KMS-11 (cell line): ENCODE results near the gene GOLGA6L10.
"Not testable (repeated sequence)": the region's sequence is repeated elsewhere in the genome, so short reads cannot be mapped to it uniquely, and the experiment has no call there.

ENCODE experiments used
- H2AFZ ChIP-seq: fragments of 200-600 bp; sonication (generic); 2 replicates; pipeline ENCODE4 v1.6.1; 2016; ENCODE audit warnings: antibody characterized with exemption, mixed run types, low read depth
- H3K27ac ChIP-seq: fragments of 200-600 bp; sonication (generic); 2 replicates; pipeline ENCODE4 v1.6.1; 2016; ENCODE audit warnings: mild to moderate bottlenecking, mixed run types
- H3K27me3 ChIP-seq: fragments of 200-600 bp; sonication (generic); 2 replicates; pipeline ENCODE4 v1.6.1; 2017; ENCODE audit warnings: mild to moderate bottlenecking, low read depth, mixed run types, moderate library complexity; ENCODE audit not compliant: insufficient read depth
- H3K36me3 ChIP-seq: fragments of 200-600 bp; sonication (generic); 2 replicates; pipeline ENCODE4 v1.6.1; 2017; ENCODE audit warnings: mild to moderate bottlenecking, mixed run types; ENCODE audit not compliant: insufficient read depth
- H3K4me1 ChIP-seq: fragments of 200-600 bp; sonication (generic); 2 replicates; pipeline ENCODE4 v1.6.1; 2016; ENCODE audit warnings: mild to moderate bottlenecking, low read depth, mixed run types; ENCODE audit not compliant: poor library complexity, severe bottlenecking
- H3K4me2 ChIP-seq: fragments of 200-600 bp; sonication (generic); 2 replicates; pipeline ENCODE4 v1.7.0; 2016; ENCODE audit warnings: mild to moderate bottlenecking, mixed run types
- H3K4me3 ChIP-seq: fragments of 200-600 bp; sonication (generic); IDR thresholded peaks from 2 replicates; pipeline ENCODE4 v1.6.1; 2017; ENCODE audit warnings: low read depth, low read length, mixed read lengths; ENCODE audit not compliant: insufficient read depth
- H3K79me2 ChIP-seq: fragments of 200-600 bp; sonication (generic); 2 replicates; pipeline ENCODE4 v1.6.1; 2016; ENCODE audit warnings: low read depth, mixed run types; ENCODE audit not compliant: insufficient read depth
- H3K9ac ChIP-seq: fragments of 200-600 bp; sonication (generic); 2 replicates; pipeline ENCODE4 v1.6.1; 2016; ENCODE audit warnings: mild to moderate bottlenecking, mixed run types
- H4K20me1 ChIP-seq: fragments of 200-600 bp; sonication (generic); 2 replicates; pipeline ENCODE4 v1.6.1; 2016; ENCODE audit warnings: mild to moderate bottlenecking, mixed run types; ENCODE audit not compliant: insufficient read depth
- TF ChIP-seq, protein P1 (sequence below): fragments of 200-600 bp; sonication (generic); conservative IDR thresholded peaks from 2 replicates; pipeline ENCODE4 v1.6.1; 2017; ENCODE audit warnings: low read depth, mild to moderate bottlenecking, antibody characterized with exemption, low read length, moderate library complexity, mixed read lengths

Gene GOLGA6L10, protein sequence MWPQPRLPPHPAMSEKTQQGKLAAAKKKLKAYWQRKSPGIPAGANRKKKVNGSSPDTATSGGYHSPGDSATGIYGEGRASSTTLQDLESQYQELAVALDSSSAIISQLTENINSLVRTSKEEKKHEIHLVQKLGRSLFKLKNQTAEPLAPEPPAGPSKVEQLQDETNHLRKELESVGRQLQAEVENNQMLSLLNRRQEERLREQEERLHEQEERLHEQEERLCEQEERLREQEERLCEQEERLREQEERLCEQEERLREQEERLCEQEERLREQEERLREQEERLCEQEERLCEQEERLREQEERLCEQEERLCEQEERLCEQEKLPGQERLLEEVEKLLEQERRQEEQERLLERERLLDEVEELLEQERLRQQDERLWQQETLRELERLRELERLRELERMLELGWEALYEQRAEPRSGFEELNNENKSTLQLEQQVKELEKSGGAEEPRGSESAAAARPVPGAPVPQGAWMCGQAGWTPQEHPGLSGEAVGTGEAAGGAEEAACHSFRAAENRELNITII

GRCh38 chr15:82349375-82349774, at the start of gene GOLGA6L10:
Gene GOLGA6L10, minus strand, starts transcription at chr15:82349475. Its CDS starts 100 bp downstream, at chr15:82349375.
- H3K4me1 ChIP-seq, H3K36me3 ChIP-seq, H3K27me3 ChIP-seq, H3K4me2 ChIP-seq, H3K27ac ChIP-seq, H3K79me2 ChIP-seq, H2AFZ ChIP-seq, H3K4me3 ChIP-seq, H4K20me1 ChIP-seq, H3K9ac ChIP-seq: not testable (repeated sequence)

DNA sequence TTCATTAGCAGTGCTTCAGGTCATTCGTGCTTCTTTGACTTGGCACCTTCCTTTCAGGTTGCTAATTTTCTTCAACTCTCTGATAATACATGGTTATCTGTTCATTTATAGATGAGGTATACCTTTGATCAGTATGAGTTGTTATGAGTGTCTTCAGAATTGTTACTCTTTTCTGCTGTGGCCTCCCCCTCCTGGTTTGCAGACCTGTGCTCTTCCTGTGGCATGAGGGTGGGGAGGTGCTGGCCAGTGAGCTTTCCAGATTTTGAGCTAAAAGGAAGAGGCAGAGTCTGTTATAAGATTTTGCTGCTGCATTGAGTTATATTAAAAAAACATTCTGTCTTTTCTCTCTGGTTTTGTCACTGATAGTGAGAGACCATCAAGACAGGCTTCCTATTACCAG, 49.5 kb upstream of the GOLGA6L10 start:
- TF ChIP-seq, protein P1, sequence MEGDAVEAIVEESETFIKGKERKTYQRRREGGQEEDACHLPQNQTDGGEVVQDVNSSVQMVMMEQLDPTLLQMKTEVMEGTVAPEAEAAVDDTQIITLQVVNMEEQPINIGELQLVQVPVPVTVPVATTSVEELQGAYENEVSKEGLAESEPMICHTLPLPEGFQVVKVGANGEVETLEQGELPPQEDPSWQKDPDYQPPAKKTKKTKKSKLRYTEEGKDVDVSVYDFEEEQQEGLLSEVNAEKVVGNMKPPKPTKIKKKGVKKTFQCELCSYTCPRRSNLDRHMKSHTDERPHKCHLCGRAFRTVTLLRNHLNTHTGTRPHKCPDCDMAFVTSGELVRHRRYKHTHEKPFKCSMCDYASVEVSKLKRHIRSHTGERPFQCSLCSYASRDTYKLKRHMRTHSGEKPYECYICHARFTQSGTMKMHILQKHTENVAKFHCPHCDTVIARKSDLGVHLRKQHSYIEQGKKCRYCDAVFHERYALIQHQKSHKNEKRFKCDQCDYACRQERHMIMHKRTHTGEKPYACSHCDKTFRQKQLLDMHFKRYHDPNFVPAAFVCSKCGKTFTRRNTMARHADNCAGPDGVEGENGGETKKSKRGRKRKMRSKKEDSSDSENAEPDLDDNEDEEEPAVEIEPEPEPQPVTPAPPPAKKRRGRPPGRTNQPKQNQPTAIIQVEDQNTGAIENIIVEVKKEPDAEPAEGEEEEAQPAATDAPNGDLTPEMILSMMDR = no peak
- H2AFZ ChIP-seq = no peak overlapping the region
- H3K79me2 ChIP-seq = no peaks in the 10 kb centered on the region
- H3K4me3 ChIP-seq = no peak overlapping the region
- H3K4me1 ChIP-seq = no peaks in the 10 kb centered on the region
- no peak overlapping the region for H3K9ac ChIP-seq
- 0 out of 2 replicates have a peak, but pooled peaks cover 4% of the 10 kb centered on the region for H3K36me3 ChIP-seq
- no peaks in the 10 kb centered on the region for H3K27me3 ChIP-seq
- H3K27ac ChIP-seq = no peak overlapping the region
- H4K20me1 ChIP-seq = no peaks in the 10 kb centered on the region
- H3K4me2 ChIP-seq = no peak overlapping the region

GRCh38 chr15:82397817-82398216, 48.5 kb upstream of the GOLGA6L10 start:
- Histone ChIP-seq H4K20me1 (no peaks in the 10 kb centered on the region), H3K4me3 (no peak overlapping the region), H3K4me2 (no peak overlapping the region), H3K4me1 (no peaks in the 10 kb centered on the region), H3K9ac (no peak overlapping the region), H3K36me3 (0 out of 2 replicates have a peak, but pooled peaks cover 4% of the 10 kb centered on the region), H3K27me3 (no peaks in the 10 kb centered on the region), H3K79me2 (no peaks in the 10 kb centered on the region), H2AFZ (no peak overlapping the region), H3K27ac (no peak overlapping the region)
- TF ChIP-seq, protein P1 = no peak

DNA sequence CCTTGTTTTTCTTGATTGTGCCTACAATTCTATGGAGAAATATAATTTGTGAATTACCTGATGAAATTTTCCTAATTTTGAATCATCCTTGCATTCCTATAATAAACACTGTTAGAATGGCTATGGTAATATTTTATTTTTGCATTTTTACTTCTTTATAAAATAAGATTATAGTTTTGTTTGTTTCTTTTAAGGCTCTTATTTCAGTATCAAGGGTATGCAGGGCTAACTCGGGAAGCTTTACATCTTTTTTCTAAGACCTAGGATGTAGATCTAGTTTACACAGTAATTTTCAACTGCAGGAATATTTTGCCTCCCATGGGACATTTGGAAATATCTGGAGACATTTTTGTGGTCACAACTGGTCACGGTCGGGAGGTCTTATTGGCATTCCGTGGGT, 46.5 kb upstream of the GOLGA6L10 start:
- not testable (repeated sequence) for H4K20me1 ChIP-seq, H3K36me3 ChIP-seq, H3K79me2 ChIP-seq

DNA sequence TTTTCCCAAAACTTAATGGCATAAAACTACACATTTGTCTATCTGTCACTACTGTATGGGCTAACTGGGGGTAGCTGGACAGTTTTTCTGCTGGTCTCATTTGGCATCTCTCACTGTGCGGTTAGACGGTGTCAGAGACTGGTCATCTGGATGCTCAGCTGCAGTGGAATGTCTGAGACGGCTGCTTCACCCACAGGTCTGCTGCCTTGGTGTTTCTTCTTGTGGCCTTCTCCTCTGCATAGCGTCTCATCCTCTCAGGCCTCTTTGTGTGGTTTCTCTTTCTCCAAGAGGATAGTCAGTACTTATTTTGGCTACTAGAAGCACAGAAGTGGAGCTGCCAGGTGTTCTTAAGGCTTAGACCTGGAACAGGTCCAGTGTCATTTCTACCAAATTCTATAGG, 44.4 kb upstream of the GOLGA6L10 start:
- no peak overlapping the region for H3K4me2 ChIP-seq
- no peak overlapping the region for H2AFZ ChIP-seq
- no peaks in the 10 kb centered on the region for H3K79me2 ChIP-seq
- no peaks in the 10 kb centered on the region for H3K27me3 ChIP-seq
- no peak overlapping the region for H3K9ac ChIP-seq
- TF ChIP-seq, protein P1 = no peak
- H4K20me1 ChIP-seq = no peaks in the 10 kb centered on the region
- H3K4me1 ChIP-seq = no peaks in the 10 kb centered on the region
- H3K36me3 ChIP-seq = no peaks in the 10 kb centered on the region
- no peak overlapping the region for H3K27ac ChIP-seq
- no peak overlapping the region for H3K4me3 ChIP-seq

More for the DNA sequence above, 46.5 kb upstream of the GOLGA6L10 start:
- not testable (repeated sequence) for H3K4me1 ChIP-seq, H2AFZ ChIP-seq, H3K4me2 ChIP-seq, H3K27ac ChIP-seq, H3K27me3 ChIP-seq, H3K4me3 ChIP-seq, H3K9ac ChIP-seq

DNA sequence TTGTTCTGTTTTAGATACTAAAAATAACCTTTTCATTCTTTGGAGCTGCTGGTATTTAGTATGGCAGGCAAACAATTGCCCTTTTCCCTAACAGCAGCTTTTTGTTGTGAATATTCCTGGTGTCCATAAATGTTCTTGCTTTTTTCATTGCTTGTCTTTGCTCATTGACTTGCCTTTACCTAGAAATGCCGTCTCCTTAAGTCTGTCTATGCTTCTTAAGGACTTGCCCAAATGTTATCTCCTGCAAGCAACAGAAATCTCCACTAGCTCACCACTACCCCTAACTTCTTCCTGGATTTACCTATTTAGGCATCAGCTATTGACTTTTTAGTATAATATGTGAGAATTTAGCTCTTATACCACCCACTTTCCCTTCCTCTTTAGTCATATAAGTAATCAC, 42.8 kb upstream of the GOLGA6L10 start:
- not testable (repeated sequence) for H3K4me2 ChIP-seq, H4K20me1 ChIP-seq, H3K27me3 ChIP-seq, H3K36me3 ChIP-seq, H3K27ac ChIP-seq, H3K4me3 ChIP-seq, H3K9ac ChIP-seq, H2AFZ ChIP-seq, H3K79me2 ChIP-seq, H3K4me1 ChIP-seq

GRCh38 chr15:82390152-82390551, 40.9 kb upstream of the GOLGA6L10 start:
- not testable (repeated sequence) for H3K79me2 ChIP-seq, H3K4me3 ChIP-seq, H3K9ac ChIP-seq, H3K27ac ChIP-seq, H3K36me3 ChIP-seq, H4K20me1 ChIP-seq, H3K4me2 ChIP-seq, H3K27me3 ChIP-seq, H2AFZ ChIP-seq, H3K4me1 ChIP-seq

DNA sequence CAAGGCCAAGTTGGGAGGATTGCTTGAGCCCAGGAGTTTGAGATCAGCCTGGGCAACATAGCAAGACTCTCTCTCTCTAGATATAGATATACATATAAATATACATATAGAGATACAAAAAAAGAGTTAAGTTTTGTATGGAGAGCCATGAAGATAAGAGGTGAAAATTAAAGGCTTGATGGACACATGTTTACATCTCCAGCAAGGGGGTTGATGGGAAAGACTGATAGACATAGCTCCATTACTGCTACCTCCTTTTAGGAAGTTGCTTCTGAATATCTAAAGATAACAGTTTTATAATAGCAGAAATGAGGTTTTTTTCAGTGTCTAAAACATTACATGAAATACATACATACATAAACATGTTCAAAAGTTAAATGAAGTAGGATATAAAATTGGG, 37.9 kb upstream of the GOLGA6L10 start:
- H3K79me2 ChIP-seq, H2AFZ ChIP-seq, H3K4me2 ChIP-seq, H3K9ac ChIP-seq, H3K27ac ChIP-seq, H4K20me1 ChIP-seq, H3K4me3 ChIP-seq, H3K27me3 ChIP-seq, H3K36me3 ChIP-seq, H3K4me1 ChIP-seq: not testable (repeated sequence)
